SIG-M5 treated with dmso at 0.1 percent for 504 hours (cell line): Measurements from ENCODE around the gene TMEM62.
"Not testable (repeated sequence)": the region's sequence is repeated elsewhere in the genome, so short reads cannot be mapped to it uniquely, and the experiment has no call there.

Experiments used
- DNase-seq: peaks from one replicate; lab custom pipeline; 2025; ENCODE audit not compliant: unreplicated experiment; lab: John Stamatoyannopoulos, UW

Gene TMEM62

GRCh38 chr15:43208052-43209002, 74.9 kb downstream of the TMEM62 start:
- no peak for DNase-seq

GRCh38 chr15:43209059-43209824, 75.9 kb downstream of the TMEM62 start:
- DNase-seq, result no peak

- DNase-seq, result no peak
Measured at GRCh38 chr15:43210172-43210745, 76.9 kb downstream of the TMEM62 start.

- DNase-seq, result no peak
Measured at GRCh38 chr15:43210807-43211206, 77.4 kb downstream of the TMEM62 start.

GRCh38 chr15:43211224-43211735, 77.9 kb downstream of the TMEM62 start:
- DNase-seq, result no peak

GRCh38 chr15:43212299-43212698, 78.9 kb downstream of the TMEM62 start:
- DNase-seq, result no peak

- no peak for DNase-seq
Measured at GRCh38 chr15:43212951-43213350, 79.6 kb downstream of the TMEM62 start.

- no peak for DNase-seq
Measured at GRCh38 chr15:43213466-43213865, 80.1 kb downstream of the TMEM62 start.

GRCh38 chr15:43214169-43214568, 80.8 kb downstream of the TMEM62 start:
- no peak for DNase-seq

GRCh38 chr15:43214592-43215295, 81.4 kb downstream of the TMEM62 start:
- DNase-seq, result no peak

- no peak for DNase-seq
Measured at GRCh38 chr15:43215961-43216360, 82.6 kb downstream of the TMEM62 start.

GRCh38 chr15:43218908-43219706, 85.7 kb downstream of the TMEM62 start:
- no peak for DNase-seq

GRCh38 chr15:43219929-43220928, 86.8 kb downstream of the TMEM62 start:
- no peak for DNase-seq

GRCh38 chr15:43220991-43221403, 87.6 kb downstream of the TMEM62 start, which contains the start of gene EPB42:
EPB42 (minus strand) TSS chr15:43221018; CDS start chr15:43220825, 193 bp downstream.
- DNase-seq, result no peak

- no peak for DNase-seq
Measured at GRCh38 chr15:43221422-43221821, 88.0 kb downstream of the TMEM62 start.

- DNase-seq, result peak; percentile 71
Measured at GRCh38 chr15:43225201-43225949, 92.0 kb downstream of the TMEM62 start.

GRCh38 chr15:43225950-43226255, 92.5 kb downstream of the TMEM62 start:
- DNase-seq, result not testable (repeated sequence)
